HCT116 (cell line): ENCODE data around the gene PDE6A. TPM values are rescaled to one million over a fixed set of nuclear protein-coding genes. Genes with fewer than 3 reads are reported as not detected.

Experiments used
- ATAC-seq: fragments of 200-7000 bp; cut with Tn5 transposase; 2 replicates; pipeline ENCODE4 v1.9.1; 2020; ENCODE audit warnings: mild to moderate bottlenecking, moderate library complexity
- BruUV-seq: library from RNA; stranded (reverse); fragments of 400-500 nt; replicated peaks from 2 replicates; lab custom pipeline; 2021; lab: Mats Ljungman, UMichigan
- CTCF ChIA-PET: fragments of 300-600 bp; sonication (Branson Sonifier 250); formaldehyde crosslinking; loops from one replicate; lab custom pipeline; 2021; ENCODE audit warnings: antibody characterized with exemption; lab: Charles Lee
- POLR2A ChIA-PET: fragments of 300-600, 350-600 bp; sonication (Branson Sonifier 250); formaldehyde crosslinking; loops from one replicate; lab custom pipeline; 2021; ENCODE audit warnings: antibody characterized with exemption; lab: Charles Lee
- RAD21 ChIA-PET, 2 experiments: fragments of 300-600 bp; sonication (Branson Sonifier 250); formaldehyde crosslinking; loops; one replicate each; lab custom pipeline; 2023; ENCODE audit warnings: low total read pairs in 2 of 2; ENCODE audit not compliant: uncharacterized antibody in 2 of 2, unreplicated experiment in 2 of 2, low non-redundant PET in 1 of 2; lab: Charles Lee
- DNase-seq: peaks from one replicate; pipeline ENCODE4 v3.0.0-alpha.2; 2010; ENCODE audit warnings: low read depth, low spot score
- H2AFZ ChIP-seq: fragments of 200-600 bp; shearing (Covaris generic), sonication (generic); 2 replicates; pipeline ENCODE4 v1.6.1; 2017; ENCODE audit warnings: low read depth, mixed run types, mixed read lengths, antibody characterized with exemption, low read length; ENCODE audit not compliant: poor library complexity, severe bottlenecking
- H3K27ac ChIP-seq: 2 replicates; pipeline ENCODE4 v1.5.1; 2012; ENCODE audit warnings: low read depth, low read length
- H3K27me3 ChIP-seq: fragments of 200-600 bp; sonication (generic); 2 replicates; pipeline ENCODE4 v1.6.1; 2016; ENCODE audit warnings: mixed run types, low read length, mixed read lengths; ENCODE audit not compliant: insufficient read depth
- H3K36me3 ChIP-seq, 2 experiments: fragments of 200-500 bp in 1 of 2; fragments of 200-600 bp in 1 of 2; sonication (Bioruptor generic) in 1 of 2; sonication (generic) in 1 of 2; 2 replicates each; pipeline versions ENCODE4 v1.5.1 to v1.6.1; 2014 to 2016; ENCODE audit warnings: low read length in 2 of 2, inconsistent platforms in 1 of 2, mixed read lengths in 1 of 2, mixed run types in 1 of 2; ENCODE audit not compliant: insufficient read depth in 2 of 2, control insufficient read depth in 1 of 2
- H3K4me1 ChIP-seq, 2 experiments: fragments of 200-600 bp in 1 of 2; sonication (generic) in 1 of 2; 2 replicates each; pipeline versions ENCODE4 v1.5.1 to v1.6.1; 2012 to 2017; ENCODE audit warnings: low read length in 2 of 2, inconsistent platforms in 1 of 2, mild to moderate bottlenecking in 1 of 2, mixed read lengths in 1 of 2, mixed run types in 1 of 2, moderate library complexity in 1 of 2; ENCODE audit not compliant: insufficient read depth in 2 of 2, control insufficient read depth in 1 of 2
- H3K4me2 ChIP-seq: fragments of 200-600 bp; sonication (generic); 2 replicates; pipeline ENCODE4 v1.6.1; 2017; ENCODE audit warnings: mixed run types, low read length, mixed read lengths
- H3K4me3 ChIP-seq, 2 experiments: fragments of 200-600 bp in 1 of 2; sonication (generic) in 1 of 2; replicated peaks in 1 of 2; 2 replicates each; pipeline ENCODE4 v1.5.1; 2011 to 2016; ENCODE audit warnings: low read length in 2 of 2, control low read depth in 1 of 2, low read depth in 1 of 2, mild to moderate bottlenecking in 1 of 2, mixed read lengths in 1 of 2, mixed run types in 1 of 2
- H3K79me2 ChIP-seq: fragments of 200-600 bp; sonication (generic); 2 replicates; pipeline ENCODE4 v1.6.1; 2017; ENCODE audit warnings: mild to moderate bottlenecking, mixed run types, low read length, moderate library complexity, mixed read lengths; ENCODE audit not compliant: insufficient read depth
- H3K9ac ChIP-seq: fragments of 200-600 bp; sonication (generic); 2 replicates; pipeline ENCODE4 v1.6.1; 2016; ENCODE audit warnings: low read length, mixed read lengths
- H3K9me2 ChIP-seq: fragments of 200-600 bp; sonication (generic), shearing (Covaris generic); 2 replicates; pipeline ENCODE4 v1.6.1; 2017; ENCODE audit warnings: mixed run types, mild to moderate bottlenecking, moderate library complexity; ENCODE audit not compliant: insufficient read depth
- H3K9me3 ChIP-seq, 2 experiments: fragments of 200-500 bp in 1 of 2; fragments of 200-600 bp in 1 of 2; sonication (Bioruptor generic) in 1 of 2; sonication (generic) in 1 of 2; 2 replicates each; pipeline ENCODE4 v1.6.1; 2014 to 2017; ENCODE audit warnings: low read length in 2 of 2, mixed read lengths in 2 of 2, inconsistent platforms in 1 of 2, low read depth in 1 of 2, mild to moderate bottlenecking in 1 of 2, mixed run types in 1 of 2, moderate library complexity in 1 of 2; ENCODE audit not compliant: control insufficient read depth in 1 of 2, insufficient read depth in 1 of 2
- H4K20me1 ChIP-seq: fragments of 200-600 bp; sonication (generic), shearing (Covaris generic); 2 replicates; pipeline ENCODE4 v1.6.1; 2017; ENCODE audit warnings: mixed run types, mild to moderate bottlenecking, moderate library complexity; ENCODE audit not compliant: insufficient read depth
- CBX3 ChIP-seq: IDR thresholded peaks from 2 replicates; pipeline ENCODE4 v1.6.1; 2012; ENCODE audit warnings: low read depth
- CEBPB ChIP-seq: IDR thresholded peaks from 2 replicates; pipeline ENCODE4 v1.6.1; 2012; ENCODE audit warnings: low read depth
- CTCF ChIP-seq, 3 experiments: fragments of 200-600 bp in 1 of 3; sonication (generic) in 1 of 3; IDR thresholded peaks in 2 of 3; conservative IDR thresholded peaks in 1 of 3; 2 replicates each; pipeline ENCODE4 v1.5.1; 2012 to 2017; ENCODE audit warnings: low read depth in 2 of 3, low read length in 2 of 3, antibody characterized with exemption in 1 of 3, borderline replicate concordance in 1 of 3, control low read depth in 1 of 3, mild to moderate bottlenecking in 1 of 3, mixed read lengths in 1 of 3, mixed run types in 1 of 3, moderate library complexity in 1 of 3; ENCODE audit not compliant: insufficient read depth in 1 of 3
- EZH2phosphoT487 ChIP-seq: fragments of 200-600 bp; IDR thresholded peaks from 2 replicates; pipeline ENCODE4 v1.6.1; 2018; ENCODE audit warnings: antibody characterized with exemption, borderline replicate concordance
- FOSL1 ChIP-seq: IDR thresholded peaks from 2 replicates; pipeline ENCODE4 v1.6.1; 2012; ENCODE audit warnings: low read depth
- POLR2A ChIP-seq: IDR thresholded peaks from 2 replicates; pipeline ENCODE4 v1.7.0; 2011; ENCODE audit warnings: borderline replicate concordance; ENCODE audit not compliant: insufficient read depth, insufficient read length; ENCODE audit errors: extremely low read depth
- POLR2AphosphoS5 ChIP-seq: IDR thresholded peaks from 2 replicates; pipeline ENCODE4 v1.6.1; 2011; ENCODE audit warnings: mild to moderate bottlenecking, low read depth, low read length, moderate library complexity
- SP1 ChIP-seq: IDR thresholded peaks from 2 replicates; pipeline ENCODE4 v1.6.1; 2012; ENCODE audit warnings: low read depth
- YY1 ChIP-seq: IDR thresholded peaks from 2 replicates; pipeline ENCODE4 v1.6.1; 2011; ENCODE audit warnings: low read length, low read depth, moderate library complexity, mild to moderate bottlenecking; ENCODE audit not compliant: insufficient replicate concordance; ENCODE audit errors: extremely low read depth
- ZFX ChIP-seq: fragments of 450-650 bp; IDR thresholded peaks from 2 replicates; pipeline ENCODE4 v1.6.1; 2017
- ZNF274 ChIP-seq: fragments of 200-500 bp; sonication (Bioruptor generic); IDR thresholded peaks from 2 replicates; pipeline ENCODE4 v1.6.1; 2014; ENCODE audit warnings: mild to moderate bottlenecking, low read depth, low read length, inconsistent platforms
- intact Hi-C: fragments of 100-400 bp; cut with micrococcal nuclease; formaldehyde crosslinking; loops from 2 replicates; pipeline ENCODE4 v1.10.0; 2022
- total RNA-seq: library from RNA; stranded (reverse); gene quantifications from one replicate; pipeline ENCODE4 v1.2.1, GENCODE V29; 2021; ENCODE audit not compliant: unreplicated experiment
- TF ChIP-seq, protein P1 (sequence below): IDR thresholded peaks from 2 replicates; pipeline ENCODE4 v1.6.1; 2012; ENCODE audit warnings: low read depth

PDE6A gene
- total RNA-seq, 1 experiment from 2014 or later, result not detected

GRCh38 chr5:149915392-149916260, 29.0 kb downstream of the PDE6A start:
- no peaks in the 10 kb centered on the region for H3K9me3 ChIP-seq
- no peak for DNase-seq
- H3K4me2 ChIP-seq, result no peak overlapping the region
- BruUV-seq, result no TSS peak
- ChIA-PET RAD21 (no interaction called here), CTCF (no interaction called here), POLR2A (no interaction called here)
- no peak overlapping the region for H2AFZ ChIP-seq
- intact Hi-C loops, result no loop called here
- no peaks in the 10 kb centered on the region for H3K4me1 ChIP-seq
- no peak overlapping the region for H3K27ac ChIP-seq
- H3K9ac ChIP-seq, result no peak overlapping the region
- no peak for TF ChIP-seq ZNF274
- no peak for TF ChIP-seq ZFX
- no peak for TF ChIP-seq YY1
- TF ChIP-seq POLR2AphosphoS5, result no peak
- TF ChIP-seq EZH2phosphoT487, result no peak
- TF ChIP-seq, all 23 proteins: peak for 0
- Histone ChIP-seq H3K27me3 (no peaks in the 10 kb centered on the region), H3K79me2 (no peaks in the 10 kb centered on the region), H3K36me3 (no peaks in the 10 kb centered on the region), H4K20me1 (no peaks in the 10 kb centered on the region), H3K9me2 (no peaks in the 10 kb centered on the region), H3K4me3 (no peak overlapping the region)
- ATAC-seq, result no peak

- ChIA-PET POLR2A (no interaction called here), RAD21 (no interaction called here), CTCF (no interaction called here)
- Histone ChIP-seq H3K9me2 (no peaks in the 10 kb centered on the region), H4K20me1 (no peaks in the 10 kb centered on the region), H3K9ac (no peak overlapping the region), H3K4me1 (no peaks in the 10 kb centered on the region), H3K27me3 (peaks cover 4% of the 10 kb centered on the region; the same call in 1 of the 2 replicates), H3K9me3 (no peaks in the 10 kb centered on the region), H3K4me3 (no peak overlapping the region), H3K27ac (no peak overlapping the region), H3K36me3 (no peaks in the 10 kb centered on the region), H3K79me2 (no peaks in the 10 kb centered on the region), H3K4me2 (no peak overlapping the region), H2AFZ (no peak overlapping the region)
- no peak for ATAC-seq
- intact Hi-C loops, result no loop called here
- DNase-seq, result no peak
- BruUV-seq, result no TSS peak
- TF ChIP-seq CEBPB (no peak), EZH2phosphoT487 (no peak), SP1 (no peak), CTCF (IDR thresholded peaks at IDR 0.05 in 2 of 3, conservative IDR thresholded peaks at IDR 0.05 in 1 of 3; ENCODE audit: borderline replicate concordance in 1 of 3, insufficient read depth in 1 of 3, low read depth in 2 of 3, low read length in 2 of 3) (no peak), FOSL1 (no peak), POLR2AphosphoS5 (no peak), CBX3 (no peak), ZFX (no peak), POLR2A (no peak)
- TF ChIP-seq, protein P1, sequence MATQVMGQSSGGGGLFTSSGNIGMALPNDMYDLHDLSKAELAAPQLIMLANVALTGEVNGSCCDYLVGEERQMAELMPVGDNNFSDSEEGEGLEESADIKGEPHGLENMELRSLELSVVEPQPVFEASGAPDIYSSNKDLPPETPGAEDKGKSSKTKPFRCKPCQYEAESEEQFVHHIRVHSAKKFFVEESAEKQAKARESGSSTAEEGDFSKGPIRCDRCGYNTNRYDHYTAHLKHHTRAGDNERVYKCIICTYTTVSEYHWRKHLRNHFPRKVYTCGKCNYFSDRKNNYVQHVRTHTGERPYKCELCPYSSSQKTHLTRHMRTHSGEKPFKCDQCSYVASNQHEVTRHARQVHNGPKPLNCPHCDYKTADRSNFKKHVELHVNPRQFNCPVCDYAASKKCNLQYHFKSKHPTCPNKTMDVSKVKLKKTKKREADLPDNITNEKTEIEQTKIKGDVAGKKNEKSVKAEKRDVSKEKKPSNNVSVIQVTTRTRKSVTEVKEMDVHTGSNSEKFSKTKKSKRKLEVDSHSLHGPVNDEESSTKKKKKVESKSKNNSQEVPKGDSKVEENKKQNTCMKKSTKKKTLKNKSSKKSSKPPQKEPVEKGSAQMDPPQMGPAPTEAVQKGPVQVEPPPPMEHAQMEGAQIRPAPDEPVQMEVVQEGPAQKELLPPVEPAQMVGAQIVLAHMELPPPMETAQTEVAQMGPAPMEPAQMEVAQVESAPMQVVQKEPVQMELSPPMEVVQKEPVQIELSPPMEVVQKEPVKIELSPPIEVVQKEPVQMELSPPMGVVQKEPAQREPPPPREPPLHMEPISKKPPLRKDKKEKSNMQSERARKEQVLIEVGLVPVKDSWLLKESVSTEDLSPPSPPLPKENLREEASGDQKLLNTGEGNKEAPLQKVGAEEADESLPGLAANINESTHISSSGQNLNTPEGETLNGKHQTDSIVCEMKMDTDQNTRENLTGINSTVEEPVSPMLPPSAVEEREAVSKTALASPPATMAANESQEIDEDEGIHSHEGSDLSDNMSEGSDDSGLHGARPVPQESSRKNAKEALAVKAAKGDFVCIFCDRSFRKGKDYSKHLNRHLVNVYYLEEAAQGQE, result no peak
Measured at GRCh38 chr5:149913436-149914419, 30.9 kb downstream of the PDE6A start.
